DMS153 (cell line): ENCODE results near the gene TBXAS1.

Source experiments
- DNase-seq: peaks from one replicate; lab custom pipeline; 2025; lab: John Stamatoyannopoulos, UW

TBXAS1 gene

GRCh38 chr7:140050100-140050499 lies 221.0 kb downstream of the TBXAS1 start:
- no peak for DNase-seq

- DNase-seq, result no peak
These were observed 222.8 kb downstream of the TBXAS1 start for GRCh38 chr7:140051820-140052219.

- DNase-seq, result no peak
These were observed 224.9 kb downstream of the TBXAS1 start for GRCh38 chr7:140053812-140054539.

- DNase-seq, result no peak
These were observed 225.7 kb downstream of the TBXAS1 start for GRCh38 chr7:140054751-140055150.

GRCh38 chr7:140055833-140056232 lies 226.8 kb downstream of the TBXAS1 start:
- no peak for DNase-seq

GRCh38 chr7:140056431-140057142 lies 227.5 kb downstream of the TBXAS1 start:
- no peak for DNase-seq

- DNase-seq, result no peak
These were observed 228.1 kb downstream of the TBXAS1 start for GRCh38 chr7:140057143-140057535.

GRCh38 chr7:140058517-140058916 lies 229.5 kb downstream of the TBXAS1 start:
- DNase-seq, result no peak

GRCh38 chr7:140059273-140060242 lies 230.5 kb downstream of the TBXAS1 start:
- peak; percentile 63 for DNase-seq

- no peak for DNase-seq
These were observed 231.2 kb downstream of the TBXAS1 start for GRCh38 chr7:140060243-140060630.

- peak; percentile 48 for DNase-seq
These were observed 231.9 kb downstream of the TBXAS1 start for GRCh38 chr7:140060788-140061606.

GRCh38 chr7:140061607-140061930 lies 232.5 kb downstream of the TBXAS1 start:
- no peak for DNase-seq

GRCh38 chr7:140062118-140062527 lies 233.1 kb downstream of the TBXAS1 start:
- no peak for DNase-seq

- peak; percentile 74 for DNase-seq
These were observed 233.7 kb downstream of the TBXAS1 start, which contains the start of gene PARP12 for GRCh38 chr7:140062528-140063299. TSS of gene PARP12 (minus strand) at chr7:140062951. CDS start at chr7:140062847, 104 bp downstream.

GRCh38 chr7:140067052-140067451 lies 238.0 kb downstream of the TBXAS1 start:
- DNase-seq, result no peak

GRCh38 chr7:140068033-140068432 lies 239.0 kb downstream of the TBXAS1 start:
- no peak for DNase-seq

GRCh38 chr7:140069298-140069949 lies 240.4 kb downstream of the TBXAS1 start:
- DNase-seq, result no peak
